ENCODE results near the gene C5orf46.

GRCh38 chr5:147921136-147921535, 14.8 kb upstream of the C5orf46 start:
- TF ChIP-seq CTCF (conservative IDR thresholded peaks at IDR 0.05; ENCODE audit: low read depth, low read length) = no peak
- TF ChIP-seq EZH2 (IDR thresholded peaks at IDR 0.05; ENCODE audit: low read length, unreplicated experiment) = no peak

Data from PC-3 (cell line).